DMS153 (cell line): Measurements from ENCODE around the gene TMEM74B.
"Not testable (repeated sequence)": the region's sequence is repeated elsewhere in the genome, so short reads cannot be mapped to it uniquely, and the experiment has no call there.

ENCODE experiments used
- DNase-seq: peaks from one replicate; lab custom pipeline; 2025; lab: John Stamatoyannopoulos, UW

Gene TMEM74B

DNA sequence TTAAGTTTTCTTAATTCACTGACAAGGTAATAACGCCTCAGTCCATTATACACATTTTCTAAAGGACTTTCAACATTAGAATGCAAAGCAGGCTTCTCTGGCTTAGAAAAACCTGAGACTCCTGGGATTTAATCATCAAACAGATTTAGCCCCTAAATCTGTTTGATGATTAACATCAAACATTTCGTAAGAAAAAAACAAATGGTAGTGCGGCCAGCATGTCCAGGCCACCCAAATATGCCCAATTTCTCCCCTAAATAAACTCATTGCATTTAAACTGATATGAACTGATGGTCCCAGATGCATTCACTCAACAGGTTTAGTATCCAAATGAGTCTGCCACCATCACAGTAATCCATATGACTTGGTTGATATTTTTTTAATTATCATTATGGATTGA, 6.2 kb downstream of the TMEM74B start:
- no peak for DNase-seq

DNA sequence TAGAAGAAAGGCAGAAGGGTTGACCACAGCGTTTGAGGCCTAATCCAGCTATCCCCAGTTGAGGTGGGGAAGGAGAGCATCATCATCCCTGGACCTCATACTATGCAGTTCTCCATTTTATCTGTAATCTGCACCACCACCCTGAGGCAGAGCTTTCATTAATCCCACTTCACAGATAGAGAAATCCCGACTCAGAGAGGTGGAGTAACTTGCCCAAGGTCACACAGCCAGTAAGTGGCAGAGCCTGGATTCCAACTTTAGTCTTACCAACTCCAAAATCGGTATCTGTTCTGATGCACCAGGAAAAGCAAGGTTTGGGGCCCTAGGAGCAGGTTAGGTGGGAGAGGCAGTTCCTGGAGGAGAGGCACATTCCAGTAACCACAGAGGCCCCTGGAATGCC, 6.7 kb downstream of the TMEM74B start:
- no peak for DNase-seq

DNA sequence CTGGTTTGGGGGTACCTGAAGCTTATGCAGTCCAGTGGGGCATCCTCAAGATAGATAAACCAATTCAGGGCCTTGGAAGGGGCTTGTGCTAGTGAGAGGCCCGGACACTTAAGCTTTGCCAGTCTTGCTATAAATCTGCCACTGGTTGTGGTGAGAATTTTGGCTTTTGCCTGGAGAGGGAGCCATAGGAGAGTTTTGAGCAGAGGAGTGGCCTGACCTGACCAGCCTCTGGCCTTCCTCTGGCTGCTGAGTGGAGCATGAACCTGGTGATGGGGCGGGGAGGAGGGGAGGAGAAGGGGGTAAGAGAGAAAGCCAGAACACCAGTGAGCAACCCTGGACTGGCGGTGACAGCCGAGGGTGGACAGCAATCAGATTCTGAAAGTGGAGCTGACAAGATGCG, 7.1 kb downstream of the TMEM74B start:
- no peak for DNase-seq

DNA sequence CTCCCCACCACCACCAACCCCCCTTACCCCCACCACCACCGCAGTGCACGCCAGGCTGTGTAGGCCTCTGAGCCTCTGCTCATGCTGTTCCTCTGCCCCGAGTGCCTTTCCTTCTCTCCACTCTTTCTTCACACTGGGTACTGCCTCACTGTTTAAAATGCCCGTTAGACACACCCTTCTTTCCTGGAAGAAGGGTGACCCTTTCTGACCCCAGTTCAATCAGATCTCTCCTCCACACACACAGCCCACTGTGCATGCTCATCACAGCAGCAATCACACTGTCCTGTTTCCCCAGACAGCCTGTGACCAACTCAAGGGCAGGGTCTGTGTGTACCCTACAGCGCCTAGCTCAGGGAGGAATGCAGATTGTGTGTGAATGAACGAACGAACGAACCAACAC, 10.0 kb downstream of the TMEM74B start:
- no peak for DNase-seq

DNA sequence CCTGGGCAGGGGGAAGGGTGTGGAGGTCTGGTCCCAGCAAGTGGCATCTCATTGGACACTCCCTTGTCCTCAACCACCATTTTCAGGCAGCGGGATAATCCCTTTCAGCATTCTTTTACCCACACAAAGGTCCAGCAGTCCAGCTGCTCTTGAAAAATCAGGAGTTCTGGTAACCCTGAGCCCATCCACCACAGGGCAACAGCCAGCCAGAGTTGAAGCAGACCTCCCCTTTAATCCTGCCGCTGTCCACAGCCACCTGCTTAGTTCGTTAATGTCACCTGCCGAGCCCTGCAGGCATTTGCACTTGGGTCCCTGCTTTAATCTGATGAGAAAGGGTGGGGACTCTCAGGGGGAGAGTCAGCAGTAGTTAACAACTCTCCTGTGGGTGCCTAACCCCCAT, 11.1 kb downstream of the TMEM74B start:
- no peak for DNase-seq

DNA sequence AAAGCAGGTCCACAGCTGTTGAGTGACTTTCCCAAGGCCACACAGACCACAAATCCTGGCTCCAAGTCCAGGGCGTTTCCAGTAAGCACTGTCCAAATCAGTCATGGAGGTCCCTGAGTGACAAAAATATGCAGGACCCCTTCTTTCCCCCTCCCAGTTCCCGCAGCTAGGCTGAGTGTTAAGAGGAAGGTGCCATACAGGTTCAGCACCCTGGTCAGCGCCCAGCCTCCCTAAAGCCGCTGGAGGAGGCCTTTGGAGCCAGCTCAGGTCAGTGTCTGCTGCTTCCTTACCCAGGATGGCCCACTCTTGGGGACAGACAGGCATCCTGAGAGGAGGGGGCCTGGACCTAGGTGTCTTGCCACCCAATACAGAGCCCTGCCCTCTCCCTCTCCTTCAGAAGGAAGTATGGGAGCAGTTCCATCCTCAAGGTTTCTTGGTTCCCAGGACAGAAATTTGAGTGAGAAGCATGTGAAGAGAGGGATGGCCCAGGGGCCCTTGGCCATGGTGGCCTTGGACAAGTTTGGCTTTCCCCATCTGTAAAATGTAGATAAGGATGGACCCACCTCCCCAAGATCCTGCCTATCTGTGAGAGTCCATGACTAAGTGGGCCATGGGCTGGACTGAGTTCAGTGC, 13.2 kb downstream of the TMEM74B start:
- no peak for DNase-seq

DNA sequence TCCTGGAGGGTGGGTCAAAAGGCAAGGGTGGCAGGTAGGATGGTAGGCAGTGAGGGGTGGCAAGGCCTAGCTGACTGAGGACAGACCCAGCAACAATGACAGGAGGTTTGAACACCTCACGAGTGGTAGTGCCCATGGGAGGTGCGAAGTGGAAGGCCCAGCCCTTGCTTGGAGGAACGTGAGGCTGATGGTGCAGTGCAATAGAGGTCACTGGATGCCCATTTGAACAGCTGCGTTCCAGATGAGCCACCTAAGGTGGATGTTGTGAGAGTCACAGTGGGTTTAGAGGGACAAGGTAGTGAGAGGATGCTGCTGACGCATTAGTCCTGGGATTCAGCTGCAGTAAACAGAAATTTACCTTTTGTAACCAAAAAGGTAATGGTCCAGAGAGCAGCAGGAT, 15.6 kb downstream of the TMEM74B start:
- DNase-seq, result no peak

DNA sequence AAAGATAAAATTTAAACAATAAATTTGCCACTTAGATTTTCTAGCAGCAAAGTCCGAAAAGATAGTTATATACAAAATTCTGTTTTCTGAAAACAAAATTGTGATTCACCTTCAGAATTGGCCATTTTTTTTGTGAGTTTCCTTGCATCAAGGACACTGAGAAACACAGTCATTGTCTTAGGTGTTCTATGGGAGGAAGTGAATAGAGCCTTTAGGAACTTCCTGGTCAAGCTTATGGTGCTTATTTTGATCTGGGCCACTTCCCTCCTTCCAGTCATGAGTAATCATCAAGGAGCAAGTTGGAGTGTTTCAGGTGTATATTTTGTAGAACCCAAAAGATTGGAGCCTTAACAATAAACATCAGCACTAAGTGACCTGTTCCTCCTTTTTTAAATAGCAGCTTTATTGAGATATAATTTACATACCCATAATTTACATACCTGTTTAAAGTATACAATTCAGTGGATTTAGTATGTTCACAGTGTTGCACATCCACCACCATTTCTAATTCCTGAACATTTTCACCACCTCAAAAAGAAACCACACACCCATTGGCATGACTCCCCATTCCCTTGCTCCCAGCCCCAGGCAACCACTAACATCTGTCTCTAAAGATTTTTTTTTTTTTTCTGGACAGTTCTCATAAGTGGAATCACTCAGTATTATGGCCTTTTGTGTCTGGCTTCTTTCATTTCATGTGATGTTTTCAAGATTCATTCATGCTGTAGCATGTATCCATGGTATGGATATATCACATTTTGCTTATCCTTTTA, 17.6 kb downstream of the TMEM74B start:
- DNase-seq, result no peak

DNA sequence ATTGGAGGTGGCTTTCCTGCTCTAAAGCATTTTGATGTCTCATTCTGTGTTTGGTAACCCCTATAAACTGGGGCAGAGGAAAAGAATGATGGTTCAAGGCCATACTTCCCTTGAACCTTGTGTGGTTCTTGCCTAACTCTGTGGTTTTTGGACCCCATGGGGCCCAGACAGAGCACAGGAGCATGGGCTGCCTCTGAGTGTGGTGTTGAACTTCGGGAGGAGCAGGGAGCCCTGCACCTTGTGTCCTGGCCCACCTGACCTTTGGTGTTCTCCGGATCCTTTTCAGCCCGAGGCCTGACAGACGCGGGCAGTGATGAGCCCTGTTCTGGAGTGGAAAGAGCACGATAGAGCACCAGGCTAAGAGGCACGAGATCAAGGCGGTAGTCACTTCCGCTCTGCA, 18.8 kb downstream of the TMEM74B start:
- DNase-seq, result no peak

DNA sequence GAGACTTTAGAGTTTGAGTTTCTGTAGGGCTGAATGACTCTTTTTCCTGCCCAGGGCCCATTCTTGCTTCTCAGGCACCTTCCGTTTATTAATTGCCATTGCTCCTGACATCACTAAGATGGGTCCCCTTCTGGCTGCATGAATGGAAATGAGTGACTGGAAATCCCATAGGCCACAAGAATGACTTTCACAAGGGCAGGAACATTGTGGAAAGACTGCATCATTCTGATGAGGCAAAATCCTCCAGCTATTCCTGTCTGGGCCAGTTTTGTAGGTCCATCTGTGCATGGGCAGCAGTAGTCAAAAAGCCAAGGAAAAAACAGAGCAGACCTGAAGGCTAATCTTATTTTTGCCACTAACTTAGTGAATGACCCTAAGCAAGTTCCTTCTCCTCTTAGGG, 19.3 kb downstream of the TMEM74B start:
- no peak for DNase-seq

DNA sequence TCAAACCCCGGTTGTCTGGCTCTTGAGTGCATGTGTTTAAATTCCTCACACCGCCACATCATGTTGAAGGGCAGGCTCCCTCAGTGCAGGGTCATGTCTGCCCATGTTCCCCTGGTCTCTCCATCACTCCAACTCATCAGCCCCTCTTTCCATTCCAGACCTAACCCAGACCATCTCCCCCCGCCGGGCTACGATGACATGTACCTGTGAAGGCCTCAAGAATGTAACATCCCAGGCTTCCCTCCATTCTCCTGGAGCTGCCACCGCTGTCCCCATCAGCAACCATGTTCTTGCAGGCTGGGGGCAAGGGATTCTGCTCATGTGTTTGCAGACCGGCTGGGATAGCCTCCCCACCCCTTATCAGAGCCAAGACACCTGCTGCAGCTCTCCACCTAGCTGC, 19.9 kb downstream of the TMEM74B start:
- DNase-seq, result no peak

DNA sequence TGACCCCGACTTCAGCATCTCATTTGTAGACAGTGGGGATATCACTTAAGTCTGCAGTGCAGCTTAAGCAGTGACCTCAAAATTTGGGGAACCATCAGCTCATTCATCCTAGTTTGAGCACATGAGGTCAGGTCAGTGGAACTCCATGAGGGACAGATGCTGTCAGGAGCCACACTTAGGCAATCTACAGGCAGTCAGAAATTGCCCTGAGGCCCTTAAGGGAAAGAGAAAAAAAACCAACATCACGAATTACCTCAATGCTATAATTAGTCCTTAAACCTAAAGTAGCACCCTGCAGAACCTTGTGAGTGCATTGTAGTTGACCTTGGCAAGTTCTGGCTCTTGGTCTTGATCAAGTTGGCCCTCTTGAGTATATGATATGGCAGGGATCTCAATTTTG, 21.1 kb downstream of the TMEM74B start:
- DNase-seq, result no peak

DNA sequence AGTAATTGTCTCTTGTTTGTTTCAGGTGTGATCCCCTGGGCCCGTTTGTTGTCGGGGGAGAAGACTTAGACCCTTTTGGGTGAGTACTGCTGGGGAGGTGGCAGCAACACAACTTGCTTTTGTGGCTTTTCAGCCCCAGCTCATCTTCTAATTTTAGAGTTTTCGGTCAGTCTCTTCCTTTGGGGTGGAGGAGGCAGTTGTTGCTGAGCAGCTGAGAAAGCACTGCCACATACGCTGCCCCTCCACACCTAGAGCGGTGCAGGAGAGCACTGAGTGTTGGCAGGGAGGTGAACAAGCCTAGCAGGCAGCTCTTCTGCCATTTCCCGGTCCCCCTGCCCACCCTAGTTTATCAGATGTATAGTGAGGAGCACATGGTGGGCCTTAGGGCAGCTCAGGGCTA, 21.7 kb downstream of the TMEM74B start:
- DNase-seq, result no peak

DNA sequence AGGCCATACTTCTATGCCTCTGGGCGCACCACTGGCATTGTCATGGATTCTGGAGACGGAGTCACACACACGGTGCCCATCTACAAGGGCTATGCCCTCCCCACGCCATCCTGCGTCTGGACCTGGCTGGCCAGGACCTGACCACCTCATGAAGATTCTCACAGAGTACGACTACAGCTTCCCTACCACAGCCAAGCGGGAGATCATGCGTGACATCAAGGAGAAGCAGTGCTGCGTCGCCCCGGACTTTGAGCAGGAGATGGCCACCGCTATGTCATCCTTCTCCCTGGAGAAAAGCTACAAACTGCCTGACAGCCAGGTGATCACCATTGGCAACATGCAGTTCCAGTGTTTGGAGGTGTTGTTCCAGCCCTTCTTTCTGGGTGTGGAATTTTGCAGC, 23.8 kb downstream of the TMEM74B start:
- no peak for DNase-seq

DNA sequence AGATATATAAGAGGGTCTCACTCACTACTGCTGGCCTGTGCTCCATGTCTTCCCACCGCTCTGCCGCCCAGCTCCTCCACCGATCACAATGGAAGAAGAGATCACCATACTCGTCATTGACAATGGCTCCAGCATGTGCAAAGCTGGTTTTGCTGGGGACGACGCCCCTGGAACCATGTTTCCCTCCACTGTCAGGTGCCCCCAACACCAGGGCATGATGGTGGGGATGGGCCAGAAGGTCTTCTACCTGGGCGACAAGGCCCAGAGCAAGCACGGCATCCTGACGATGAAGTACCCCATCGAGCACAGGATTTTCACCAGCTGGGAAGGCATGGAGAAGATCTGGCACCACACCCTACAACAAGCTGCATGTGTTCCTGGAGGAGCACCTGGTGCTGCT, 24.3 kb downstream of the TMEM74B start:
- DNase-seq, result no peak

DNA sequence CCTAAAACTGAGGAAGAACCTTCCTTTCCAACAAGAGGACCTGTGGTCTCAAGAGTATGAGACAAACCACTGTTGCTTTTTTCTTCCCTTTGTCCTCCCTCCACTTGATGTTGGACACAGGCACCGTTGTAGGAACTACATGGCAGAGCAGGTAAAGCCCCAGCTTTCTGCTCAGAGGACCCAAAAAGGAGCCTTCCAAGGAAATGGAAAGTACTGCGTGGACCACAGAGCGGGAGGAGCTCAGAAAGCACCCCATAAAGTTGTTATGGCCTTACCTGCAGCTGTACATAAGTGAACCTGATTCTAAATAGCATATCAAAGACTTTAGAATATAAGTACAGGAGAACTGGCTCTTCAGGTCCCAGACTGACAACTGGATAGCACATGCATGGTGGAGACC, 29.4 kb downstream of the TMEM74B start:
- no peak for DNase-seq

DNA sequence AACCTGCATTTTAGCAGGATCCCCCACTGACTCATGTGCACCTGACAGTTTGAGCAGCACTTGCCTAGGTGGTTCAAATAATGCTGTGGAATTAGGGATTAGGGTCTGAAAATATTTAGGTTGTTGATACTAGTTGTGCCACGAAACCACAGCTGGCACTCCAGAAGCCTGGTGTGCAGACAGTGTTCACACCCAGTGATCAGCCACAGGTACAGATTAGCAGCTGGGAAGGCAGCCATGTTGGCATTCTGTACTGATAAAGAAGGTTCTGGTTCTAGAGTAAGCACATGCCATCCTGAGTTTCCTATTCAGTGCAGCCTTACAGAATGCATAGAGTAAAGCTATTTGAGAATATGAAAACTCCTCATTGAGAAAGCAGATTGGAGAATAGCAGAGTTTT, 30.1 kb downstream of the TMEM74B start:
- no peak for DNase-seq

DNA sequence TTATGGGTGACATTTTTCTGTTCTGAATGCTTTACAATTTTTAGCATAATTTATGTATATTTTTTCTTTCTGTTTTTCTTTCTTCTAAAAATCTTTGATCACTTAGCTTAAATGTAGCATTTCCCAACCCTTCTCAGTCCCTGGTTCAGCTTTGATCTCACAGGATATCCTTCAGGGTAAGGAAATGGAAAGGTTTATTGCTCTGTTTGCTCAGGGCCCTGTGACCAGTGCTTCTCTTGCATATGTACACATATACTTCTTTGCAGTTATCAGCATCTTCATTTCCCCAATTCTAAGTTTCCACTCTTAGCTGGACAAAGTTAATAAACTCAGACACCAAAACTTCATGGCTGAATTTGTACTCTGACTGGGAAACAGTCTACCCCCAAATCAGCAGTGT, 30.6 kb downstream of the TMEM74B start:
- DNase-seq, result no peak

DNA sequence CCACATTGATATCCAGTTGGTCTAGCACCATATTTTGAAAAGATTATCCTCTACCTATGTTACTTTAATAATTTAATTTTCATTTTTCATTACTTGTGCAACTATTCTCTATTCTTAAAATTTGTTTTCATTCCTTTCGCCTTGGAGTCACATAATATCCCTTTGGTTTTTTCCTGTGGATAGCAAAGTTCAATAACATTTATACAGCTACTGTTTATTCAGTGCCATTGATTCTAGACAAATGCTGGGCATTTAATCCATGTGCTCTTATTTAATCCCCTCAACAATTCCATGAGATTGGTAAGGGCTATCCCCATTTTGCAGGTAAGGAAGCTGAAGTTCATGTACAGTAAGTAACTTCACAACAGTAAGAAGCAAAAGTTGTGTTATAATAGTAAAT, 33.8 kb downstream of the TMEM74B start:
- no peak for DNase-seq

DNA sequence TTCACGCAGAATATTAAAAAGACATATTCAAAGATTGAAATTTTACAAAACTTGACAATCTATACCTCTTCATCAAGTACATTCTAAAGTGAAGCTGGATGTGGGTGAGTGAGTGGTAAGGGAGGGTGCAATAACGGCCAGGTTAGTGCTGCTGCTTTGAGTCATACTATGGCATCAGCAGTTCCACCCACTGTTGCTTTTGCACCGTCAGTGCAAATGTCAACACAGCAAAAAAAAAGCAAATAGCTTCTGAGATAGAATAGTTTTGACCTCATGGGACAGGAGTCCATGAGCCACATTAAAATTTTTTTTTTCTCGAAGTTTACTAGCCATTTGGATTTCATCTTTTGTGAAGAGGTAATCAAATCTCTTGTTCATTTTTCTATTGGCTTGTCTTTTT, 34.6 kb downstream of the TMEM74B start:
- no peak for DNase-seq

DNA sequence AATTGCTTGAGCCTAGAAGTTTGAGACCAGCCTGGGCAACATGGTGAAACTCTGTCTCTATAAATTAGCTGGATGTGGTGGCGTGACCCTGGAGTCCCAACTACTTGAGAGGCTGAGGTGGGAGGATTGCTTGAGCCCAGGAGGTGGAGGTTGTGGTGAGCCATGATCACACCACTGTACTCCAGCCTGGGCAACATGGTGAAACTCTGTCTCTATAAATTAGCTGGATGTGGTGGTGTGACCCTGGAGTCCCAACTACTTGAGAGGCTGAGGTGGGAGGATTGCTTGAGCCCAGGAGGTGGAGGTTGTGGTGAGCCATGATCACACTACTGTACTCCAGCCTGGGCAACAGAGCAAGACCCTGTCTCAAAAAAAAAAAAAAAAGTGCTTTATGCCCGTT, 35.0 kb downstream of the TMEM74B start:
- DNase-seq, result not testable (repeated sequence)

DNA sequence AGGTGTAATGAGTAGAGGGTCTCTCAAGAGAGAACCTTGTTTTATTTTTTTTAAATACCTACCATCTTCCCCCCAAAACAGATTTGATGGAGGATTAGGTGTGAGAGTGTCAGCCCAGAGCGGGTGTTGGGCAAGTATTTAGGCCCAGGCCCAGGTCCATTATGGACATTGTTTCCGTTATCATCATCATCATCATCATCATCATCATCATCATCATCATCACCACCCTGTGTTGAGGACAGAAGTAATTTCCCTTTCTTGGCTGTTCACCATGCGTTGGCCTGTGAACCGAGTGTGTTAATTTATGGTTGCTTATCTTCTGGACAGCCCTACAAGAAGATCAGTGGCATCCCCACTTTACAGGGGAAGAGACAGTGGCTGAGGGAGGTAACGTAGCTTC, 37.8 kb downstream of the TMEM74B start:
- no peak for DNase-seq

DNA sequence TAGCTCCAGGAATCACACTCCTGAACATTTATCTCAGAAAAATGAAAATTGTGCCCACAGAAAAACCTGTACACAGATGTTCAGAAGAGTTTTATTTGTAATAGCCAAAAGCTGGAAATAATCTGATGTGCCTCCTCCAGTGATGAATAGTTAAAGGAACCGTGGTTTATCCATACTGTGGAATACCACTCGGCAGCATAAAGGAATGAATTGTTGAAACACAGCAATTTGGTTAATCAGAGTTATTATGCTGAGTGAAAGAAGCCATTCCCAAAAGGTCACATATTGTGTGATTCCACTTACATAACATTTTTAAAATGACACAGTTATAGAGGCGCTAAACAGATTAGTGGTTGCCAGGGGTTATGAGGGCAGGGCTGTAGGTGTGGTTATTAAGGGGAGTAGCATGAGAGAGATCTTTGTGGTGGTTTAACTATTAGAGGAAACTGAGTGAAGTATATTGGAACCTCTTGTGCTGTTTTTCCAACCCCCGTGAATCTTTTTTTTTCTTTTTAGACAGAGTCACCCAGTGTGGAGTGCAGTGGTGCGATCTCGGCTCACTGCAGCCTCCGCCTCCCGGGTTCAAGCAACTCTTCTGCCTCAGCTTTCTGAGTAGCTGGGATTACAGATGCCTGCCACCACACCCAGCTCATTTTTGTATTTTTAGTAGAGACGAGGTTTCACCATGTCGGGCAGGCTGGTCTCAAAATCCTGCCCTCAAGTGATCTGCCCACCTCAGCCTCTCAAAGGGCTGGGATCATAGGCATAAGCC, 40.2 kb downstream of the TMEM74B start:
- no peak for DNase-seq
